ENCODE measurements around the gene YEATS2. TPM values are rescaled to one million over a fixed set of nuclear protein-coding genes. Genes with fewer than 3 reads are reported as not detected.

The YEATS2 gene
- total and polyA plus RNA-seq, 2 experiments from 2014 or later = 15.2 to 72.8 TPM

DNA sequence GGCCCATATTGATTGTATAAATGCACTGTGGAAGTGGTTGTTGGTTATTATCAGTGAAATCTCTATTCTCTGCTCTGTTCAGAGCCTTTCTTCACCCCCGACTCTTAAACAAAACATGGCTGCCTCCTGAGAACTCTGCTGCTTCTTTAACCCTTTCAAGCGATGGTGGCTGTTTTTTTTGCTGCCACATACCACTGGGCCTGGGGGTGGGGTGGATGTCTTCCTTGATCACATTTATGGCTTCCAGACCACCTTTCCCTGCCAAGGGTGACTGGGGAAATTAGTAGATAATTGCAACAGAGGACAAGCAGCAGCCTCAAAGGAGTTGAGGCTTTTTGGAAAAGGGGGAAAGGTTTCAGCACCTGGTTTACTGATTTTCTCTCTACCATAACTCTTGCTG, 32.8 kb downstream of the YEATS2 start (continued):
- no peak for TF ChIP-seq JUNB (IDR thresholded peaks at IDR 0.05; ENCODE audit: unreplicated experiment)
- no peak for TF ChIP-seq ZNF331 (CRISPR knock-in tag; IDR thresholded peaks at IDR 0.05; ENCODE audit: low read depth)
- no peak for TF ChIP-seq NANOG (IDR thresholded peaks at IDR 0.05; ENCODE audit: borderline replicate concordance)
- TF ChIP-seq EZH2 (IDR thresholded peaks at IDR 0.05; ENCODE audit: low read depth, unreplicated experiment) = no peak

DNA sequence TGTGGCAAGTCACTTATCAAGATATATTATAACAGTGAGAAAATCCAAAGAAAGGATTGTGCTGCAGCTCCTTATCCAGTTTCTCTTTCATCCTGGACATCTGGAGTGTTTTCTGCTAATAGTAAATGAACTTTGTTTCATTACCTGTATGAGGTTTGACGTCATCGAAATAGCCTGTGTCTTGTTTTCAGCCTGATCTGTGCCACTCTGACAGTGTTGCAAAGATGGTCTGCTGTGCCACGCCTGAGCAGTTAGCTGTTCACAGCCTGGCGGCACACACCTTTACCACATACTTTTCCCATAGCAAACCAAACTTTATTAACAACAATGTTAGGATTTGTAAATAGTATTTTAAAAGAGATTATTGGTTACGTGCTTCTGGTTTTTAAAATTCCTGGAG, 34.0 kb downstream of the YEATS2 start:
- no peaks in the 10 kb centered on the region for H3K4me1 Mint-ChIP-seq
- Histone ChIP-seq H3K36me3 (ENCODE audit: insufficient read depth) (peaks cover 38% of the 10 kb centered on the region), H3K4me3 (no peak overlapping the region), H4K20me1 (replicated peaks; ENCODE audit: insufficient read depth) (peaks cover 3% of the 10 kb centered on the region; the same call in 1 of the 2 replicates), H3K4me2 (no peak overlapping the region), H3K79me2 (replicated peaks; ENCODE audit: insufficient read depth) (peaks cover 19% of the 10 kb centered on the region), H2AFZ (no peak overlapping the region), H3K4me1 (ENCODE audit: insufficient read depth) (no peaks in the 10 kb centered on the region), H3K9me2 (ENCODE audit: insufficient read depth) (no peaks in the 10 kb centered on the region), H3K27ac (ENCODE audit: low read depth) (no peak overlapping the region), H3F3A (replicated peaks; ENCODE audit: low read depth) (no peaks in the 10 kb centered on the region), H3K27me3 (ENCODE audit: insufficient read depth) (no peaks in the 10 kb centered on the region)
- peaks cover 85% of the 10 kb centered on the region for H3K36me3 Mint-ChIP-seq (ENCODE audit: low read depth)
- DNase-seq (ENCODE audit: low spot score) = no peak
- H3K4me3 Mint-ChIP-seq = no peak overlapping the region
- ATAC-seq = no peak
- no peaks in the 10 kb centered on the region for H3K9me3 Mint-ChIP-seq
- H3K27ac Mint-ChIP-seq = no peak overlapping the region
- TF ChIP-seq NANOG (IDR thresholded peaks at IDR 0.05; ENCODE audit: borderline replicate concordance) (no peak), CREB1 (CRISPR knock-in tag; IDR thresholded peaks at IDR 0.05; ENCODE audit: low read depth) (no peak), POLR2AphosphoS5 (IDR thresholded peaks at IDR 0.05; ENCODE audit: low read depth) (no peak)
- TF ChIP-seq, protein P1, sequence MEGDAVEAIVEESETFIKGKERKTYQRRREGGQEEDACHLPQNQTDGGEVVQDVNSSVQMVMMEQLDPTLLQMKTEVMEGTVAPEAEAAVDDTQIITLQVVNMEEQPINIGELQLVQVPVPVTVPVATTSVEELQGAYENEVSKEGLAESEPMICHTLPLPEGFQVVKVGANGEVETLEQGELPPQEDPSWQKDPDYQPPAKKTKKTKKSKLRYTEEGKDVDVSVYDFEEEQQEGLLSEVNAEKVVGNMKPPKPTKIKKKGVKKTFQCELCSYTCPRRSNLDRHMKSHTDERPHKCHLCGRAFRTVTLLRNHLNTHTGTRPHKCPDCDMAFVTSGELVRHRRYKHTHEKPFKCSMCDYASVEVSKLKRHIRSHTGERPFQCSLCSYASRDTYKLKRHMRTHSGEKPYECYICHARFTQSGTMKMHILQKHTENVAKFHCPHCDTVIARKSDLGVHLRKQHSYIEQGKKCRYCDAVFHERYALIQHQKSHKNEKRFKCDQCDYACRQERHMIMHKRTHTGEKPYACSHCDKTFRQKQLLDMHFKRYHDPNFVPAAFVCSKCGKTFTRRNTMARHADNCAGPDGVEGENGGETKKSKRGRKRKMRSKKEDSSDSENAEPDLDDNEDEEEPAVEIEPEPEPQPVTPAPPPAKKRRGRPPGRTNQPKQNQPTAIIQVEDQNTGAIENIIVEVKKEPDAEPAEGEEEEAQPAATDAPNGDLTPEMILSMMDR (conservative IDR thresholded peaks at IDR 0.05; ENCODE audit: low read depth in 2 of 2) = no peak
- TF ChIP-seq, protein P2, sequence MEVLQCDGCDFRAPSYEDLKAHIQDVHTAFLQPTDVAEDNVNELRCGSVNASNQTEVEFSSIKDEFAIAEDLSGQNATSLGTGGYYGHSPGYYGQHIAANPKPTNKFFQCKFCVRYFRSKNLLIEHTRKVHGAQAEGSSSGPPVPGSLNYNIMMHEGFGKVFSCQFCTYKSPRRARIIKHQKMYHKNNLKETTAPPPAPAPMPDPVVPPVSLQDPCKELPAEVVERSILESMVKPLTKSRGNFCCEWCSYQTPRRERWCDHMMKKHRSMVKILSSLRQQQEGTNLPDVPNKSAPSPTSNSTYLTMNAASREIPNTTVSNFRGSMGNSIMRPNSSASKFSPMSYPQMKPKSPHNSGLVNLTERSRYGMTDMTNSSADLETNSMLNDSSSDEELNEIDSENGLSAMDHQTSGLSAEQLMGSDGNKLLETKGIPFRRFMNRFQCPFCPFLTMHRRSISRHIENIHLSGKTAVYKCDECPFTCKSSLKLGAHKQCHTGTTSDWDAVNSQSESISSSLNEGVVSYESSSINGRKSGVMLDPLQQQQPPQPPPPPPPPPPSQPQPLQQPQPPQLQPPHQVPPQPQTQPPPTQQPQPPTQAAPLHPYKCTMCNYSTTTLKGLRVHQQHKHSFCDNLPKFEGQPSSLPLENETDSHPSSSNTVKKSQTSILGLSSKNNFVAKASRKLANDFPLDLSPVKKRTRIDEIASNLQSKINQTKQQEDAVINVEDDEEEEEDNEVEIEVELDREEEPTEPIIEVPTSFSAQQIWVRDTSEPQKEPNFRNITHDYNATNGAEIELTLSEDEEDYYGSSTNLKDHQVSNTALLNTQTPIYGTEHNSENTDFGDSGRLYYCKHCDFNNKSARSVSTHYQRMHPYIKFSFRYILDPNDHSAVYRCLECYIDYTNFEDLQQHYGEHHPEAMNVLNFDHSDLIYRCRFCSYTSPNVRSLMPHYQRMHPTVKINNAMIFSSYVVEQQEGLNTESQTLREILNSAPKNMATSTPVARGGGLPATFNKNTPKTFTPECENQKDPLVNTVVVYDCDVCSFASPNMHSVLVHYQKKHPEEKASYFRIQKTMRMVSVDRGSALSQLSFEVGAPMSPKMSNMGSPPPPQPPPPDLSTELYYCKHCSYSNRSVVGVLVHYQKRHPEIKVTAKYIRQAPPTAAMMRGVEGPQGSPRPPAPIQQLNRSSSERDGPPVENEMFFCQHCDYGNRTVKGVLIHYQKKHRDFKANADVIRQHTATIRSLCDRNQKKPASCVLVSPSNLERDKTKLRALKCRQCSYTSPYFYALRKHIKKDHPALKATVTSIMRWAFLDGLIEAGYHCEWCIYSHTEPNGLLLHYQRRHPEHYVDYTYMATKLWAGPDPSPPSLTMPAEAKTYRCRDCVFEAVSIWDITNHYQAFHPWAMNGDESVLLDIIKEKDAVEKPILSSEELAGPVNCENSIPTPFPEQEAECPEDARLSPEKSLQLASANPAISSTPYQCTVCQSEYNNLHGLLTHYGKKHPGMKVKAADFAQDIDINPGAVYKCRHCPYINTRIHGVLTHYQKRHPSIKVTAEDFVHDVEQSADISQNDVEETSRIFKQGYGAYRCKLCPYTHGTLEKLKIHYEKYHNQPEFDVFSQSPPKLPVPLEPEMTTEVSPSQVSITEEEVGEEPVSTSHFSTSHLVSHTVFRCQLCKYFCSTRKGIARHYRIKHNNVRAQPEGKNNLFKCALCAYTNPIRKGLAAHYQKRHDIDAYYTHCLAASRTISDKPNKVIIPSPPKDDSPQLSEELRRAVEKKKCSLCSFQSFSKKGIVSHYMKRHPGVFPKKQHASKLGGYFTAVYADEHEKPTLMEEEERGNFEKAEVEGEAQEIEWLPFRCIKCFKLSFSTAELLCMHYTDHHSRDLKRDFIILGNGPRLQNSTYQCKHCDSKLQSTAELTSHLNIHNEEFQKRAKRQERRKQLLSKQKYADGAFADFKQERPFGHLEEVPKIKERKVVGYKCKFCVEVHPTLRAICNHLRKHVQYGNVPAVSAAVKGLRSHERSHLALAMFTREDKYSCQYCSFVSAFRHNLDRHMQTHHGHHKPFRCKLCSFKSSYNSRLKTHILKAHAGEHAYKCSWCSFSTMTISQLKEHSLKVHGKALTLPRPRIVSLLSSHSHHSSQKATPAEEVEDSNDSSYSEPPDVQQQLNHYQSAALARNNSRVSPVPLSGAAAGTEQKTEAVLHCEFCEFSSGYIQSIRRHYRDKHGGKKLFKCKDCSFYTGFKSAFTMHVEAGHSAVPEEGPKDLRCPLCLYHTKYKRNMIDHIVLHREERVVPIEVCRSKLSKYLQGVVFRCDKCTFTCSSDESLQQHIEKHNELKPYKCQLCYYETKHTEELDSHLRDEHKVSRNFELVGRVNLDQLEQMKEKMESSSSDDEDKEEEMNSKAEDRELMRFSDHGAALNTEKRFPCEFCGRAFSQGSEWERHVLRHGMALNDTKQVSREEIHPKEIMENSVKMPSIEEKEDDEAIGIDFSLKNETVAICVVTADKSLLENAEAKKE (CRISPR knock-in tag; IDR thresholded peaks at IDR 0.05) = no peak
- H3K27me3 Mint-ChIP-seq (ENCODE audit: insufficient read depth, low read depth, poor library complexity) = peaks cover 2% of the 10 kb centered on the region

Data from GM23338 (cell line).